ENCODE measurements around the gene EZR.

DNA sequence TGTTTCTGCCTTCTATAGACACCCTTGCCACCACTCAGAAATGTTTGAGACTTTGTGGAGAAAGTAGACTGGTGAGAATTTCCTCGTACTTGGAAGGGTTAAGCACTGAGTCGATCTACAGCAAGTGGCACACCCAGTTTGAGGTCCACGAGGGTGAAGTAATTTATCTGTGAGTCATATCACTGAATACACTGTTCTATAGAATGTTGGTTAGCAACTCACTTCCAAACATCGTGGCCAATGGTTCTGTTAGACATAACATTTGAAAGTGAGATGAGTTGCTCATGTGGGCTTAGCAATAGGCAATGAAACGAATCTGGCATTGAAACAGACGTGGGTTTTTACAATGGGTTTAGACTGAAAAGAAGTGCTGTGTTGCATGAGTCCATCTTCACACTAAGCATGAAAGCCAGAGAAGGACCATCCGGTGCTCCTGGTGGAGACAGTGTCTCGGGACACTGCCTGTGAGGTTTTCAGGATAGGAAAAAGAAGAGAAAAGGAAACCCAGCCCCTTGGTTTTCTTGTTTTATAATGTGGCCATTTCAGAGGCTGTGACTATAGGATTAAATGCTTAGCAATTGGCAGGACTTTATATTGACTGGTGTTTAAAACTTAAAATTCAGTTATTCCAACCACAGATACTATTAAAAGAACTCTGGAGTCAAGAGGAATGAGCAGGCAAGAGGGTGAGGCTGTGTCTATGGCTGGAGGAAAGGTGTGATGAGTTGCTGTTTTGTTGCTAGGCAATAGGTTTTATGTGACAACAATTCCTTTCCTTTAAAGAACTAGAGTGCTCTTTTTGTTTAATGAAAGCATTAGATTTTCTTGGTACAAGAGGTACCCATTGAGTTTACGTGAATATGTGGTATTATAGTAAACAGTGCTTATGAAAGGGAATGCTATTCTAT, 31.0 kb upstream of the EZR start:
- TF ChIP-seq CTCF (IDR thresholded peaks at IDR 0.05) = no peak
- TF ChIP-seq POLR2A (IDR thresholded peaks at IDR 0.05) = no peak

All from esophagus squamous epithelium (tissue), 4 donors.